Medulla oblongata (tissue), 1 donor: ENCODE results near the gene ZNF775.
"Not testable (repeated sequence)": the region's sequence is repeated elsewhere in the genome, so short reads cannot be mapped to it uniquely, and the experiment has no call there.

Experiments
- DNase-seq: peaks from one replicate; pipeline ENCODE4 v3.0.0-alpha.2; 2015; ENCODE audit errors: extremely low spot score

The ZNF775 gene

GRCh38 chr7:150382123-150382843 lies 3.2 kb downstream of the ZNF775 start:
- peak; percentile 81 for DNase-seq

GRCh38 chr7:150382844-150383225 lies 3.7 kb downstream of the ZNF775 start:
- no peak for DNase-seq

- peak; percentile 97 for DNase-seq
Measured at GRCh38 chr7:150383710-150384397, 4.7 kb downstream of the ZNF775 start.

- DNase-seq: no peak
Measured at GRCh38 chr7:150384406-150385301, 5.5 kb downstream of the ZNF775 start.

- no peak for DNase-seq
Measured at GRCh38 chr7:150385302-150385723, 6.2 kb downstream of the ZNF775 start.

GRCh38 chr7:150385884-150386283 lies 6.8 kb downstream of the ZNF775 start:
- not testable (repeated sequence) for DNase-seq

- no peak for DNase-seq
Measured at GRCh38 chr7:150388306-150388705, 9.2 kb downstream of the ZNF775 start.

GRCh38 chr7:150388709-150389531 lies 9.8 kb downstream of the ZNF775 start:
- peak; percentile 93 for DNase-seq

- DNase-seq: no peak
Measured at GRCh38 chr7:150389532-150389816, 10.3 kb downstream of the ZNF775 start.

- no peak for DNase-seq
Measured at GRCh38 chr7:150390205-150390604, 11.1 kb downstream of the ZNF775 start.

- no peak for DNase-seq
Measured at GRCh38 chr7:150393325-150393724, 14.2 kb downstream of the ZNF775 start.

- no peak for DNase-seq
Measured at GRCh38 chr7:150396426-150396825, 17.3 kb downstream of the ZNF775 start.

GRCh38 chr7:150396851-150397260 lies 17.7 kb downstream of the ZNF775 start:
- DNase-seq: no peak

GRCh38 chr7:150397346-150398107 lies 18.4 kb downstream of the ZNF775 start:
- no peak for DNase-seq

- no peak for DNase-seq
Measured at GRCh38 chr7:150398108-150398964, 19.2 kb downstream of the ZNF775 start.

- no peak for DNase-seq
Measured at GRCh38 chr7:150398965-150399320, 19.8 kb downstream of the ZNF775 start.

GRCh38 chr7:150399421-150400007 lies 20.4 kb downstream of the ZNF775 start:
- no peak for DNase-seq

- DNase-seq: no peak
Measured at GRCh38 chr7:150400008-150400787, 21.1 kb downstream of the ZNF775 start.
